ENCODE results near the gene MOB3B.

Gene MOB3B

DNA sequence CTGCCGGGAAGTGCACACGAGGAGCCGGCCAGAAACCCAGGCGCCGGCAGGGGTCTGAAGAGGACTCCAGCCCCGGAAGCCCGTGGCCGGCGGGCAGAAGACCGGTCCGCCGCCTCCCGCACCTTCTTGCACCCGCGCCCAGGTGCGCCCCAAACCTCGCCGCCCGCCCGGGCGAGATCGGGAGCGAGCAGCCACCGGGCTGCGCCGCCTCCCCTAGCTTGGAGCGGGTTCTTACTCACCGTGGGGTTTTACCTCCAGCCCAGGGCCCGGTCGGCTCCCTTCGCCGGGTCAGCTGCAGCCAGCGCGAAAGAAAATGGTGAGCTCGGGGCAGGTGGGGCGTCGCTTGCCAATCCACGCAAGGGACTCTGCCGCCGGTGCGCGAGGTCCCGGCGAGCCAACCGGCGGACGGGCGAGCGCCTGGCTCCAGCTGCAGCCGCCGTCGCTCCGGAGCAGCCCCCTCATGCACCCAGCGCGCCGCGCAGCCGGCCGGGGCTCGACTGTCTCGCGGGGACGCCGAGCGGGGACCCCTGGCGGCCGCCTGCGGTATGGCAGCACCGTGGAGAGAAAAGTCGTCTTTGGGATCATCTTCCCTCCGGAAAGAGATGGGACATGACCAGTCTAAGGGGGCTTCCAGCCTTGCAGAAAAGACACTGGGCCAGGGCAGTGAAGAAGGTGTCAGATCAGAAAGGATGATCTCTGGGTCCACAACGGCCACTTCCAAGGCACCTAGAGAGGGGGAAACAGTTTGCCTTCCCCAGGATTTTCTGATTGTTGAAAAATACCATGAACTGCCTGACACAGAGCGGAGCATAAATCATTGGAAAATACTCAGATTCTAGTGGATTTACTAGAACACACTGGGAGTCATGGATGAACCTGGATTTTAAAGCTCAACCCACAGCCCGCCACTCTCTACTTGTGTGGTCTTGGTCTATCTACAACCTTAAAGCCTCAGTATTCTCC, at the start of gene MOB3B:
TSS of gene MOB3B (minus strand) at position 499 of the 963 bp plus-strand sequence. CDS start 74,264 bp downstream, outside the sequence.
- DNase-seq (ENCODE audit: low read depth) = peak; percentile 49

DNA sequence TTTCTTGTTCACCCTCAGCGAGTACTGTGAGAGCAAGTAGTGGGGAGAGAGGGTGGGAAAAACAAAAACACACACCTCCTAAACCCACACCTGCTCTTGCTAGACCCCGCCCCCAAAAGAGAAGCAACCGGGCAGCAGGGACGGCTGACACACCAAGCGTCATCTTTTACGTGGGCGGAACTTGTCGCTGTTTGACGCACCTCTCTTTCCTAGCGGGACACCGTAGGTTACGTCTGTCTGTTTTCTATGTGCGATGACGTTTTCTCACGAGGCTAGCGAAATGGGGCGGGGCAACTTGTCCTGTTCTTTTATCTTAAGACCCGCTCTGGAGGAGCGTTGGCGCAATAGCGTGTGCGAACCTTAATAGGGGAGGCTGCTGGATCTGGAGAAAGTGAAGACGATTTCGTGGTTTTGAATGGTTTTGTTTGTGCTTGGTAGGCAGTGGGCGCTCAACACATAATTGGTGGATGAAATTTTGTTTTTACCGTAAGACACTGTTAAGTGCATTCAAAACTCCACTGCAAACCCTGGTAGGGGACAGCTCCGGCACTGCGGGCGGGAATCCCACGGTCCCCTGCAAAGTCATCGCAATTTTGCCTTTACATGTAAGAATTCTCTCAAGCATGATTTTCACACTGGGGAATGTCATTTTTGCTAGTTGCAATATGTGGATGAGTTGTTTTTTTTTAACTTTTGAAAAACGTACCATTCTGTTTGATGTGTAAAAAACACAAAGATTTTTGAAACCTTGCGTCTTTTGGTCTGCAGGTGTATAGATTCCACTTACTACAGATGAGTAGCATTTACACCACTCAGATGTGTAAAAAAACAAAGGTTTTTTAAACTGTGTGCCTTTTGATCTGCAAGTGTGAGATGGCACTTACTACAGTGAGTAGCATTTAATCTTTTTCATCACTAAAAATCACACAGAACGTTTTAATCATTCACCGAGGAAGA, 44.3 kb upstream of the MOB3B start:
- peak; percentile 98 for DNase-seq (ENCODE audit: low read depth)

DNA sequence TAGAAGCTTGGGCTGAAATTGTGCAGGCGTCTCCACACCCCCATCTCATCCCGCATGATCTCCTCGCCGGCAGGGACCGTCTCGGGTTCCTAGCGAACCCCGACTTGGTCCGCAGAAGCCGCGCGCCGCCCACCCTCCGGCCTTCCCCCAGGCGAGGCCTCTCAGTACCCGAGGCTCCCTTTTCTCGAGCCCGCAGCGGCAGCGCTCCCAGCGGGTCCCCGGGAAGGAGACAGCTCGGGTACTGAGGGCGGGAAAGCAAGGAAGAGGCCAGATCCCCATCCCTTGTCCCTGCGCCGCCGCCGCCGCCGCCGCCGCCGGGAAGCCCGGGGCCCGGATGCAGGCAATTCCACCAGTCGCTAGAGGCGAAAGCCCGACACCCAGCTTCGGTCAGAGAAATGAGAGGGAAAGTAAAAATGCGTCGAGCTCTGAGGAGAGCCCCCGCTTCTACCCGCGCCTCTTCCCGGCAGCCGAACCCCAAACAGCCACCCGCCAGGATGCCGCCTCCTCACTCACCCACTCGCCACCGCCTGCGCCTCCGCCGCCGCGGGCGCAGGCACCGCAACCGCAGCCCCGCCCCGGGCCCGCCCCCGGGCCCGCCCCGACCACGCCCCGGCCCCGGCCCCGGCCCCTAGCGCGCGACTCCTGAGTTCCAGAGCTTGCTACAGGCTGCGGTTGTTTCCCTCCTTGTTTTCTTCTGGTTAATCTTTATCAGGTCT, 43.5 kb upstream of the MOB3B start, which contains the start of gene C9orf72:
TSS of gene C9orf72 (minus strand) at position 564 of the 716 bp plus-strand sequence. CDS start 6,361 bp downstream, outside the sequence.
- DNase-seq (ENCODE audit: low read depth) = peak; percentile 60

DNA sequence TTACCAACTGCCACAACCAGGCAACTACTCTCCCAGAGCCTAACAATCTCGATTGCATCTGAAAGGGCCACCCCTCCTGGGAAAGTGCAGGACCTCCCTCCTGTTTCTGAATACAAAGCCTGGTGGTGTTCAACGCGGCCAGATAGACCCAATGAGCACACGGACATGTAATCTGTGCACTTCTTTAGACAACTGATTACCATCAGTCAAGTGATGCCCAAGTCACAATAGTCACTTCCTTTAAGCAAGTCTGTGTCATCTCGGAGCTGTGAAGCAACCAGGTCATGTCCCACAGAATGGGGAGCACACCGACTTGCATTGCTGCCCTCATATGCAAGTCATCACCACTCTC, 42.9 kb upstream of the MOB3B start:
- peak; percentile 42 for DNase-seq (ENCODE audit: low read depth)

DNA sequence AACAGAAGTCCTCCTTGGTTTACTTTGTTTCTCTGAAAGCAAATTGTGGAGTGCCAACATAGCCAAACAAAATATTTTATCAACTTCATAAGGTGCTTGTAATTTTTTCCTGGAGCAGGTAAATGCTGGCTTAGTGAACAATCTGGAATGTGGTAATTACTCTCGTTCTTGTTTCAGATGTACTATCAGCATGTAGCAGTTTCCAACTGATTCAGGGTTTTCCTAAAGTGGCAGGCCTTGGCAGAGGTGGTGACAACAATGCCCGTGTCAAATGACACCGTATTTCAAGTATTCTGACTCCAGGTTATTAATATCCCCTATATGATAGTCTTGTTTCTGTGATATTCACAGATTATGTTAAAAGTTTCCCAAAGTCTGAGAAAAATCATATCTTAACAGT, 42.4 kb upstream of the MOB3B start:
- DNase-seq (ENCODE audit: low read depth) = no peak

DNA sequence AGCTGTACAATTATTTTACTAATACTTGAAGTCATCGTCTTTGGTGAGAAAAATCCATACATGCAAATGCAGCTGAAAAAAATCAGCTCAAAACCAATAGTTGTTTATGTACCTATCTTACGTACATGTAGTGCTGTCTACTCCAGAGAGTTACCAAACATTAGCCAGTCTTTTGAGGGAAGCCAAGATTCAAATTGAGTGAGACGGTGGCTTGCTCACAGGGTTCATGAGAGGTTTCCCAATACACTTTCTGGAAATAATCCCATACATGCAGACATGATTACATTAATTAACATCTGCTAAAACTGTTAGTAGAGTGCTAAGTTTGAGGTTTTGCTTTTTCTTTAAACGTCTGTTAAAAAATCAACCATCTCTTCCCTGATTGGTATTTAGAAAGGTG, 41.4 kb upstream of the MOB3B start:
- no peak for DNase-seq (ENCODE audit: low read depth)

DNA sequence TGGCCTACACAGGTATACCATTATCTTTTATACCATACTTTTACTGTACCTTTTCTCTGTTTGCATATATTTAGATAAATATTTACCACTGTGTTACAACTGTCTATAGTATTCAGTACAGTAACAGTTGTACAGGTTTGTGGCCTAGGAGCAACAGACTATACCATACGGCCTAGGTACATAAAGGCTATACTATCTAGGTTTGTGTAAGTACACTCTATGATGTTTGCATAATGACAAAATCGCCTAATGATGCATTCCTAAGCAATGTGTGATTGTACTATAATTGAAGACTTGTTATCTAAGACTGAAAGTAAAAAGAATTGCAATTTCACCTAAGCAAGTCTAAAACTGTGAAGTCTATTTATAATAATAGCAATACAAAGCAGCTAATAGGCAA, 39.8 kb upstream of the MOB3B start:
- DNase-seq (ENCODE audit: low read depth) = no peak

DNA sequence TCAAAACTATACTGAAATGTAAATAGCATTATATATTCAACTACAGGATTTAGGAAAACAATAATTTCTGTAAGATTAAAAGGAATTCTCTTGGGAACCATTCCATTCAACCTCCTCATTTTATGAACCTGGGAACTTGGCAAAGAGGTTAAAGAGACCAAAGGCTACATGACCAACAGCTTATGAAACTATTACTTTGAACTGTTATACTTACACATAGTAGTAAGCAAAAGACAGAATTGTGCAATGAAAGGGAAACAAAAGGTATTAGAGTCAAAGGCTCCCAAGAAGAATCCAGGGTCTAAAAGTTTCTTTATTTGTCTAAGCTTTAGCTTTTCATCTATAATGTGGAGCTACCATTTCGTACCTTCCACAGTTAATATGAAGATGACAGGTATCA, 36.5 kb upstream of the MOB3B start:
- peak; percentile 10 for DNase-seq (ENCODE audit: low read depth)

DNA sequence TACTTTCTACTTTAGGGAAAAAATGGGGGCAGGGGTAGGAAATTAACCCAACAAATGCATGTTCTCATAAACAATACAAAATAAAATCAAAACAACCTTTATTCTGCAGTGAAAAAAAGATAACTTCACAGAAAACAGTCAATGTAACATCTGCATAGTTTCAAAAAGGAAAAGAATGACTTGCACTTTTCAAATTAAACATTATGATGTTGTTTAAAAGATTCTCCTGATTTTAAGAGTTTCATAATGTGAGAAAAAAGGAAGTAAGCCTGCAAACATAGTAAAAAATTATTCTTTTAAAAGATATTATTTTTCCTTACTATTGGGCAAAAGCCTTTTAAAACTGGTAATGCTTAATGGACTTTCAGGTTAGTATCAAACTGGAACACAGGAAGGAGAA, 36.1 kb upstream of the MOB3B start:
- no peak for DNase-seq (ENCODE audit: low read depth)

DNA sequence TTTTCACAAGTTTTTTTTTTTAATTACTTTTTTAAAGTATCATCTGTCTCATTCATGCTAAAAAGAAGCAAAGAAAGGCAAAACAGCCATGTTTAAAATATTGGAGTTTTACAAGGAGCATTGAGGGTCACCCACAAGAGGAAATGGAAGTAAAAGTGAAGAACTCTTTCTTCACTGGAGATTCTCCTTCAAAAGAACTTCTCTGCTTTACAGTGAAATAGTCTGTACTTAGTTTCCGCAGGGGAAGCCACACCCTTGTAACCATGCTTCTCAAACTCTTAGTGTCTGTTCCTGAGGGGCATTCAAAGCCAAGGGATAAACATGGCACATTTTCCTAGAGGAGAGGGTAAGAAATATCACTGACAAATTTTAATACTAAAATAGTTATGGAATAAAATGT, 35.1 kb upstream of the MOB3B start:
- DNase-seq (ENCODE audit: low read depth) = no peak

DNA sequence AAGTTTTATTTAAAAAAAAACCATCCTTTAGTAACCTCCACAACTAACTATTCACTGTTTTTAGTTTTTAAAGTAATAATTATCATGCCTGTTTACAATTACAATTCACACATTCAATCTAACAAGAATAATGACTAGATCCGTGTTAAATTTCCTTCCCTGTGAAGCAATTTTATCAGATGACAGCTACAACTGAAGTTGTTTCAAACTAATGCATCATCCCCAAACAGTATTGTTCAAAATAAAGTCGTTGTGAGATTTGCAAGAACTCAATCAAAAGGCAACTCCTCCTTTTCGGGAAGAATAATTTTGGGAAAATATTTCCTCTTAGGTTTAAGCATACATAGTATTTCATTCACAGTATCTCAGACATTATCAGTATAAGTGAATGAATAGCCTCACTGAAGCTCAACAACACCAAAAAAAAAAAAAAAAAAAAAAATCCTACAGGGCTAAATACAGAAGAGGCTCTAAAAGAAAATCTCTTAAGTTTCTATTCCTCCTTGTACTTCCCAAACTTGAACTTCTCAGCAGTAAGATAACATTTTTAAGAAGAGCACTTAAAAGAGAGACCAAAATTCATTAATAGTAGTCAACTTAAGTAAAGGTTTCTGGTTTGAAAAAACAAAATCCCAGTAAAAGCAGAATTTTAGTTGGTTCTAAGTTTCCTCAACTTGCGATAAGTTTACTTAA, 34.3 kb upstream of the MOB3B start:
- no peak for DNase-seq (ENCODE audit: low read depth)

DNA sequence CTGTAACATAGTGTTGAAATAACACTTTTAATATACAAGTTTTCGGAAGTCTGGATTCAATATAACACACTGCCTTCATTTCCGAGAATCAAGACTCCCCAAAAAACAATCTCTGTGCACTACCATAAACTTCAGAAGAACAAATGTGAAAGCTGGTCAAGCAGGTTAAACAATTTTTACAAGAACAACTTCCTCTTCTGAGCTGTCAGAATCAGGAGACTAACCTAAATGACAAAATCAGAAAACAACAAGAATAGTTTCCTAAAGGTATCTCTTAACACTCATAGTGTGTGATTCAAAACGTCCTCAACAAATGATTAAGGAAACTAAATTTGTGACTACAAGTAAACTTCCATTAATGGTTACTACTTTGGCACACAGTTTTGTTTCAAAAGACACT, 32.1 kb upstream of the MOB3B start:
- DNase-seq (ENCODE audit: low read depth) = no peak

DNA sequence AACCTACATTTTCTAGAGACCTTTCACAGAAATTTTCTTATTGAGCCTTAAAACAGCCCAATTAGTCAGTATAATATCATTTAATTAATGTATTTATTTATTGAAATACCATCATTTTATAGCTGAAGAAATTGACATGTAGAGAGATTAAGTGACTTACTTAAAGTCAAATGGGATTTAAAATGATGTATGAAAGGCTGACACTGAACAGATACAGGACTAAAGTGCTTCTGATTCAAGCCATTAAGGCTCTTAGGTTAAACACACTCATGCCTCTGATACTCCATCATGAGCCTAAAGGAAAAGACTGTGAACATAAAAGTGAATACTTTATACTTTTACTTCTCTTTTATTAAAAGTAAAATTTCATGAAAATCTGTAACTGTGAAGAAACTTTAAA, 30.8 kb upstream of the MOB3B start:
- DNase-seq (ENCODE audit: low read depth) = no peak

DNA sequence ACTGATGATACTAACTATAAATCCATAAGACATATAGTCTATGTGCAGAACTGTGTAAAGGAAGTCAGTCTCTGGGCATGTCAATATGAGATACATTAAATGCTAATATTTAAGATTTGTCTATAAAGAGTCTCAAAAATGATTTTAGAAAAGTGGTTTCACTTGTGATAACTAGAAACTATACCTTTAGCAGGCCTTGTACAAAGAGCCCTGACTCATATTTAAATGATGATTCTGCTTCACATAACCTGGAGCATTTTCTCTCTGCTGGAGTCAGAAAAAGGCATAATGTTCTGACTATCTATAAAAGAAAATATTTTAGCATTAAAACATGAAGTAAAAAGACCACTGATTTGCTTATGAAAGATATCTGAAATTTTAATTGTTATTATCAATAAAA, 28.7 kb upstream of the MOB3B start:
- DNase-seq (ENCODE audit: low read depth) = no peak

DNA sequence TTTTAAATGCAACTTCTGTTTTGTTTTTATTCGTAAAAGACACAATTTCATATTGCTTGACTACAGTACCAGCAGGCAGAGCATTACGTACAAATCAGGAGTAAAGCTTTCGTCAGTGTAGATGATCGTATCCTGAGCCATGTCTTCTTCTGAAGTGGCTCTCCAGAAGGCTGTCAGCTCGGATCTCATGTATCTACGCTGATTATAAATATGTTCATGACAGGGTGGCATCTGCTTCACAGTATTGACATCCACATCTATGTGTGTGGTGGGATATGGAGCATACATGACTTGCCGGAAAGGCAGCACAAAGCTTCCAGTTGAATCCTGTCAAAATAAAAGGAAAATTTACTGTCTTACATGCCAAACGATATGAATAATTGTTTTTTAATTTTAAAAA, 26.9 kb upstream of the MOB3B start:
- no peak for DNase-seq (ENCODE audit: low read depth)

DNA sequence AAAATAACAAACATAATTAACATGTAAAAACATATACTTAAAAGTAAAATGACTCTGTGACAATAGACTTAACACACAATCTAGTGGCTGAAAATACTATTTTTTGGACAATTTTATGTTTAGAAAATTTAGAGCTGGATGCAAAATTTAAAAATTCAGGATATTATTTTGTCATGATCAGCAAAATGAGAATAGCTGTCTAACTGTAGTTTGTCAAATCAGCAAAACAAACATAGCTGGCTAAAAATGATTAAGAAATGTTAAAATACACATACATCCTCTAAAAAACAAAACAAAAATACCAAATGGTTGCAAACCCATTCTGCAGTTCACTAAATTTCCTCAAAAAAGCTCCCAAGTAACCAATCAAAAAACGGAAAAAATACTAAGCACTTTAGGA, 25.1 kb upstream of the MOB3B start:
- DNase-seq (ENCODE audit: low read depth) = no peak

DNA sequence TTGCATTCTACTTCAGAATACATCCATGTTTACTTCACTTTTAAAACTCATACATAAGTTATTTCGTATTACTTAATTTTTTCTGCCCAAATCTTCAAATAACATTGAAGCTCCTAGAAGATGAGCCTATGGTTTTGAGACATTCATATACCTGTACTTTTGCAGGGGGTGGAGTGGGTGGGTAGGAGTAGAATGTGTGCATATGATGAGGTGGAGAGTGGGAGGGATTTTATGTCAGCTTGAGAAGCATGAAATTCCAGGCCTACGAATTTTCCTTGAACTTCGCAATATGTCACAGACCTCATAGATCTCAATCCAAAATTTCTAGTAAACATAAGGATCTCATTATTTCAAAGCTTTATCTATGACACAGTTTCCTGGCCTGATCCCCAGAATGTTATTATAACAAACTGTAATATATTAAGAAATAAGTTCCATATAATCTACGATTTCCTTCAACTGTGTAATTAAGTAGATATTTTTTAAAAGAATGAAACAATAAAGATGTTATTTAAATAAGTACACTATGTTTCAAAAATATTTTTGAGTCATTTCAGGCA, 19.7 kb upstream of the MOB3B start:
- peak; percentile 82 for DNase-seq (ENCODE audit: low read depth)

DNA sequence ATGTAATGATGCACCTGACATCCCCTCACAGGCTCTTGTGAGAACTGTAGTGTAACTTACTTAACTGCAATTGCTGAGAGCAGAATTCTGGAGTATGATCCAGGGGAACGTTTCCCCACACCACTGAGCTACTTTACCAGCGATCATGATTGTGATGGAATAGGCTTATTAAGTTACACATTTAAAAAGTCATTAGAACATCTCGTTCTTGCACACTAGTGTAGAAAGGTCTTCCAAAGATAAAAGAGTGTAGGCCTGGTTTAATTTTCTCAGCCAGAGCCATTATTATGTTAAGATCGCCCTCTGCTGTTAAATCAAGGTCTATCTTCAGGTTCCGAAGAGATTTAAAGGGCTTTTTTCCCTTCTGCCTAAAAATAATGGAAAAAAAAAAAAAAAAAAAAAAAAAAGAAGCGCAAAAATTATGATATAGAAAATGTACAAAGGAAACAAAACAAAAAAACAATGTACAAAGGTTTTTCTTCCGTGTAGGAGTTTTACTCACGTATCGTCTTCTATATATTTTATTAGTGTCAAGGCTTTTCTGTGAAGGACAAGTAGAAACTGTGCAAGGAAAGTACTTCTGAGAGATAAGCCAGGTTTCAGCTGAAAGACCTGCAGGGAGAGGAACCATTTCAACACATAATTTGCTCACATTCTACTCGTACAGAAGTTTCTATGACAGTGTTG, 18.6 kb upstream of the MOB3B start:
- DNase-seq (ENCODE audit: low read depth) = peak; percentile 56

DNA sequence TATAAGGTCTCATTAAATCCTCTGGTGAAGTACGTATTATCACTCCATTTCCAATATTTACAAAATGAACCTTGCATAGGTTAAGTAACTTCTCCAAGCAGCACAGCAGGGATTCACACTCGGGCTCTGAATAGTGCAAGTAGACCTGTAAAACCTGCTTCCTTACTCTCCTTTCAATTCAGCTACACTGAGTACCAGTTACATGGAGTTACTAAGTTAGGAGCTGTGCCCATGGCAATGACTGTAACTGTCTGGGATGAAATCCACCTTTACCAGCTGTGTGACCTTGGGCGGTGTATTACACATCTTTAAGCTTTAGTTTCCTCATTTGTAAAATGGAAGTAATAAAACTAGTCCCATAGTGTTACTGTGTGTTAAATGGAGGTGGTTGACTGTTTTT, 15.9 kb upstream of the MOB3B start:
- DNase-seq (ENCODE audit: low read depth) = no peak

DNA sequence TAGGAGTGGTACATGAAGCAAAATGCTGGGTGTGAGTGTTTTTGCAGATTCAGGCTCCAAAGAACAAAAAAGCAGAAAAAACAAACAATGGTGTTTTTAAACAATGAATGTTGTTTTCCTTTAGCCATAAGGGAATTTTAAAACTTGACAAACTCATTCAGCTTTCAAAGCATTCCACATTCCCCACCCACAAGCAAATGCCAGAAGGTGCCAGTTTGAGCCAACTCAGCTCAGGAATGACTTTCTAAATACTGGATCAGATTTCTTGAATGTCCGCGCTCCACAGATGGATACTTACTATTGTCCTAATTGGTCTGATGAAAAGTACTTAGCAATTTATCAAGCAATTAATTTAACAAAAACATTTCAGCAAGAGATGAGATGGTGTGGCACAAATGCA, 12.9 kb upstream of the MOB3B start:
- peak; percentile 70 for DNase-seq (ENCODE audit: low read depth)

DNA sequence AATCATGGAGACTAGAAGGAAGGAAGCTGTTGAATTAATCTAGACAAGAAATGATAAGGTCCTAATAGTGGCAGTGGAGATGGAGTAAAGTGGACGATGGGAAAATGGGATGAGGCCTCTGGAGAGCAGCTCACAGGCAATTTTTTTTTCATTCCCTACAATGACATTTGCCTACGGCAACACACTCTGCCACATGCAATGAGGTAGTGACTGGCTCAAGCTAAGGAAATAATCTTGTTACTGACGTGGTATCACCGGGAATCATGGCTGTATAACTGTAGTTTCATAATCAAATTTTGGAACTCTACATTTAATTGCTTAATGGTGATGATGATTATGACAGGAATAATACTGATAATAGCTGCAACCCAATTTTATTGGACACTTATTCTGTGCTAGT, 12.1 kb upstream of the MOB3B start:
- DNase-seq (ENCODE audit: low read depth) = peak; percentile 20
